HepG2 (cell line): ENCODE measurements around the gene ARF4. TPM values are rescaled to one million over a fixed set of nuclear protein-coding genes. Genes with fewer than 3 reads are reported as not detected.
A peak's percentile ranks its signal among the peaks of the same experiment; 100 is the strongest.

Source experiments
- ATF2 ChIP-seq: sonication (generic); formaldehyde crosslinking; IDR thresholded peaks from 2 replicates; pipeline ENCODE4 v1.4.0; 2020; ENCODE audit warnings: missing genetic modification reagents
- ATF4 ChIP-seq, 2 experiments: fragments of 450-650 bp in 1 of 2; sonication (generic) in 1 of 2; formaldehyde crosslinking; IDR thresholded peaks; 2 replicates each; pipeline versions ENCODE4 v1.5.0 to v1.8.0; 2020 to 2022; ENCODE audit warnings: mild to moderate bottlenecking in 1 of 2, missing genetic modification reagents in 1 of 2
- DZIP1 ChIP-seq: sonication (generic); formaldehyde crosslinking; IDR thresholded peaks from 2 replicates; pipeline ENCODE4 v1.5.0; 2020; ENCODE audit warnings: mild to moderate bottlenecking, missing genetic modification reagents
- EEA1 ChIP-seq: sonication (generic); formaldehyde crosslinking; IDR thresholded peaks from 2 replicates; pipeline ENCODE4 v1.5.1; 2020; ENCODE audit warnings: mild to moderate bottlenecking, missing genetic modification reagents, borderline replicate concordance
- EZH2 ChIP-seq: conservative IDR thresholded peaks from 2 replicates; pipeline ENCODE4 v1.6.1; 2012; ENCODE audit warnings: mild to moderate bottlenecking, low read depth, low read length, moderate library complexity
- GPN1 ChIP-seq: sonication (generic); formaldehyde crosslinking; IDR thresholded peaks from 2 replicates; pipeline ENCODE4 v1.5.1; 2020; ENCODE audit warnings: missing genetic modification reagents, borderline replicate concordance
- HMG20B ChIP-seq: conservative IDR thresholded peaks from 2 replicates; pipeline ENCODE4 v1.6.1; 2016; ENCODE audit warnings: missing genetic modification reagents, missing compliant biosample characterization
- JUND ChIP-seq: sonication (generic); formaldehyde crosslinking; IDR thresholded peaks from 2 replicates; pipeline ENCODE4 v1.8.0; 2022; ENCODE audit warnings: mild to moderate bottlenecking, missing genetic modification reagents
- MTA1 ChIP-seq: sonication (generic); formaldehyde crosslinking; IDR thresholded peaks from 2 replicates; pipeline ENCODE4 v1.4.0; 2020; ENCODE audit warnings: missing genetic modification reagents, mild to moderate bottlenecking, borderline replicate concordance
- MYNN ChIP-seq: sonication (generic); formaldehyde crosslinking; IDR thresholded peaks from 2 replicates; pipeline ENCODE4 v1.4.0; 2020; ENCODE audit warnings: mild to moderate bottlenecking, low read depth, missing genetic modification reagents
- NFIC ChIP-seq: IDR thresholded peaks from 2 replicates; pipeline ENCODE4 v1.6.1; 2012; ENCODE audit warnings: mild to moderate bottlenecking, low read length, inconsistent platforms
- SMAD3 ChIP-seq: sonication (generic); formaldehyde crosslinking; IDR thresholded peaks from 2 replicates; pipeline ENCODE4 v1.4.0; 2020; ENCODE audit warnings: missing genetic modification reagents
- THYN1 ChIP-seq: sonication (generic); formaldehyde crosslinking; IDR thresholded peaks from 2 replicates; pipeline ENCODE4 v1.8.1; 2023; ENCODE audit warnings: low read depth, mild to moderate bottlenecking, moderate library complexity, missing genetic modification reagents, borderline replicate concordance
- ZFX ChIP-seq: sonication (generic); formaldehyde crosslinking; IDR thresholded peaks from 2 replicates; pipeline ENCODE4 v1.4.0; 2020; ENCODE audit warnings: mild to moderate bottlenecking, low read depth, missing genetic modification reagents, moderate library complexity
- ZHX1 ChIP-seq: sonication (generic); formaldehyde crosslinking; IDR thresholded peaks from 2 replicates; pipeline ENCODE4 v1.8.1; 2022; ENCODE audit warnings: low read depth, mild to moderate bottlenecking, missing genetic modification reagents
- ZIK1 ChIP-seq: sonication (generic); formaldehyde crosslinking; IDR thresholded peaks from 2 replicates; pipeline ENCODE4 v1.5.0; 2020; ENCODE audit warnings: mild to moderate bottlenecking, low read depth, missing genetic modification reagents, borderline replicate concordance
- ZNF432 ChIP-seq: sonication (generic); formaldehyde crosslinking; IDR thresholded peaks from 2 replicates; pipeline ENCODE4 v1.5.0; 2020; ENCODE audit warnings: missing genetic modification reagents, mild to moderate bottlenecking, borderline replicate concordance
- ZNF557 ChIP-seq: sonication (generic); formaldehyde crosslinking; IDR thresholded peaks from 2 replicates; pipeline ENCODE4 v1.4.0; 2020; ENCODE audit warnings: missing genetic modification reagents
- ZNF567 ChIP-seq: sonication (generic); formaldehyde crosslinking; IDR thresholded peaks from 2 replicates; pipeline ENCODE4 v1.8.1; 2023; ENCODE audit warnings: mild to moderate bottlenecking, missing genetic modification reagents, borderline replicate concordance
- ZNF775 ChIP-seq: sonication (generic); formaldehyde crosslinking; IDR thresholded peaks from 2 replicates; pipeline ENCODE4 v1.4.0; 2020; ENCODE audit warnings: missing genetic modification reagents, mild to moderate bottlenecking, moderate library complexity, borderline replicate concordance
- ZNF816 ChIP-seq: sonication (generic); formaldehyde crosslinking; IDR thresholded peaks from 2 replicates; pipeline ENCODE4 v1.8.0; 2022; ENCODE audit warnings: missing genetic modification reagents, mild to moderate bottlenecking, borderline replicate concordance
- ZNF83 ChIP-seq: sonication (generic); formaldehyde crosslinking; IDR thresholded peaks from 2 replicates; pipeline ENCODE4 v1.4.0; 2020; ENCODE audit warnings: missing genetic modification reagents, mild to moderate bottlenecking, borderline replicate concordance
- polyA plus RNA-seq, 8 experiments: library from polyadenylated mRNA; depleted of rRNA in 3 of 8; stranded (reverse) in 7 of 8; unstranded in 1 of 8; fragments of >200 nt; fragmentation: Illumina TruSeq in 4 of 8; extraction: Trizol in 4 of 8; gene quantifications; 2 replicates each; pipeline versions ENCODE4 v1.2.1 to v1.2.3, GENCODE V29; 2011 to 2016; ENCODE audit warnings: low read depth in 4 of 8, missing spikeins in 1 of 8, mixed read lengths in 1 of 8; ENCODE audit not compliant: insufficient read depth in 1 of 8
- total RNA-seq, 5 experiments: library from RNA; depleted of rRNA; stranded (reverse); fragments of >200 nt; fragmentation: Illumina TruSeq; extraction: Trizol; gene quantifications; 2 replicates each; pipeline ENCODE4 v1.2.3, GENCODE V29; 2016; ENCODE audit warnings: low read depth in 1 of 5

ARF4 gene
- total and polyA plus RNA-seq, 2 of the 13 experiments (the other 11 are each of a cell fraction or from before 2014, with no cell fraction given) = 184 to 250 TPM

GRCh38 chr3:57556459-57557084 lies 40.6 kb downstream of the ARF4 start (continued):
- no peak for TF ChIP-seq GPN1 (CRISPR knock-in tag)
- TF ChIP-seq NFIC = no peak
- TF ChIP-seq MTA1 (CRISPR knock-in tag) = no peak
- no peak for TF ChIP-seq EEA1 (CRISPR knock-in tag)
- TF ChIP-seq ZNF816 (CRISPR knock-in tag) = no peak
- no peak for TF ChIP-seq ZIK1
- TF ChIP-seq ZNF567 (CRISPR knock-in tag) = no peak
- TF ChIP-seq HMG20B (CRISPR knock-in tag) = no peak
- no peak for TF ChIP-seq THYN1
- no peak for TF ChIP-seq ATF2 (CRISPR knock-in tag)
- TF ChIP-seq JUND = no peak
- no peak for TF ChIP-seq MYNN (CRISPR knock-in tag)
- no peak for TF ChIP-seq ZHX1 (CRISPR knock-in tag)
- peak; percentile 54 for TF ChIP-seq ZFX
- TF ChIP-seq ZNF557 (CRISPR knock-in tag) = no peak
- TF ChIP-seq ZNF432 (CRISPR knock-in tag) = no peak
- TF ChIP-seq SMAD3 (CRISPR knock-in tag) = no peak
- no peak for TF ChIP-seq ATF4 (CRISPR knock-in tag; IDR thresholded peaks at IDR 0.05)
- no peak; the same call in 1 of the 2 replicates for TF ChIP-seq ZNF83 (CRISPR knock-in tag)
- TF ChIP-seq DZIP1 = no peak
- no peak for TF ChIP-seq EZH2
- TF ChIP-seq ZNF775 (CRISPR knock-in tag) = no peak; the same call in 1 of the 2 replicates
